ENCODE data around the gene SOX15. TPM values are rescaled to one million over a fixed set of nuclear protein-coding genes. Genes with fewer than 3 reads are reported as not detected.
"Not testable (repeated sequence)": the region's sequence is repeated elsewhere in the genome, so short reads cannot be mapped to it uniquely, and the experiment has no call there.

The SOX15 gene
- total RNA-seq, 1 experiment from 2014 or later, result 7.2 TPM

GRCh38 chr17:7610641-7611040 is 20.7 kb upstream of the SOX15 start:
- DNase-seq (ENCODE audit: low spot score), result no peak

GRCh38 chr17:7606280-7606679 is 16.4 kb upstream of the SOX15 start:
- no peak for DNase-seq (ENCODE audit: low spot score)

GRCh38 chr17:7597561-7597960 is 7.7 kb upstream of the SOX15 start:
- DNase-seq (ENCODE audit: low spot score), result not testable (repeated sequence)

GRCh38 chr17:7593296-7593695 is 3.4 kb upstream of the SOX15 start:
- DNase-seq (ENCODE audit: low spot score), result no peak

GRCh38 chr17:7592422-7593021 is 2.6 kb upstream of the SOX15 start:
- no peak for DNase-seq (ENCODE audit: low spot score)

GRCh38 chr17:7591596-7591995 is 1.7 kb upstream of the SOX15 start:
- DNase-seq (ENCODE audit: low spot score), result no peak

GRCh38 chr17:7590743-7591142 is 849 bp upstream of the SOX15 start:
- DNase-seq (ENCODE audit: low spot score), result peak; percentile 78

- DNase-seq (ENCODE audit: low spot score), result no peak
Observed at GRCh38 chr17:7589204-7589868, 558 bp downstream of the SOX15 start.

- DNase-seq (ENCODE audit: low spot score), result no peak
Observed at GRCh38 chr17:7588553-7589203, 1.2 kb downstream of the SOX15 start.

- DNase-seq (ENCODE audit: low spot score), result peak; percentile 93
Observed at GRCh38 chr17:7587420-7588151, 2.3 kb downstream of the SOX15 start.

GRCh38 chr17:7586673-7587419 is 3.0 kb downstream of the SOX15 start:
- peak; percentile 45 for DNase-seq (ENCODE audit: low spot score)

GRCh38 chr17:7583253-7584109 is 6.4 kb downstream of the SOX15 start, which contains the start of gene MPDU1:
Gene MPDU1, plus strand, starts transcription at chr17:7583852. Its CDS starts 11 bp downstream, at chr17:7583863.
- DNase-seq (ENCODE audit: low spot score), result peak; percentile 93

- no peak for DNase-seq (ENCODE audit: low spot score)
Observed at GRCh38 chr17:7582396-7583252, 7.3 kb downstream of the SOX15 start.

GRCh38 chr17:7580604-7581575 is 9.0 kb downstream of the SOX15 start:
- peak; percentile 57 for DNase-seq (ENCODE audit: low spot score)

- no peak for DNase-seq (ENCODE audit: low spot score)
Observed at GRCh38 chr17:7579834-7580603, 9.9 kb downstream of the SOX15 start.

- DNase-seq (ENCODE audit: low spot score), result peak; percentile 94
Observed at GRCh38 chr17:7579001-7579833, 10.7 kb downstream of the SOX15 start, which contains the start of gene CD68. Gene CD68, plus strand, starts transcription at chr17:7579638. Its CDS starts 40 bp downstream, at chr17:7579678.

Data from A172 (cell line).